HG03469 (cell line): ENCODE measurements around the gene IRAK1BP1.
"Not testable (repeated sequence)": the region's sequence is repeated elsewhere in the genome, so short reads cannot be mapped to it uniquely, and the experiment has no call there.

ENCODE experiments used
- ATAC-seq: cut with Tn5 transposase; IDR thresholded peaks from one replicate; pipeline ENCODE4 v1.9.1; 2021; ENCODE audit warnings: mild to moderate bottlenecking, moderate library complexity, moderate number of reproducible peaks; ENCODE audit not compliant: unreplicated experiment

The IRAK1BP1 gene

GRCh38 chr6:78867370-78868040, at the start of gene IRAK1BP1:
TSS of gene IRAK1BP1 (plus strand) at chr6:78867551. CDS start at chr6:78867577, 26 bp downstream.
- ATAC-seq = peak; percentile 90

GRCh38 chr6:78824045-78824444, 43.3 kb upstream of the IRAK1BP1 start:
- ATAC-seq = no peak

GRCh38 chr6:78829407-78829806, 37.9 kb upstream of the IRAK1BP1 start:
- ATAC-seq = no peak

GRCh38 chr6:78830805-78831204, 36.5 kb upstream of the IRAK1BP1 start:
- no peak for ATAC-seq

GRCh38 chr6:78831492-78831891, 35.9 kb upstream of the IRAK1BP1 start:
- ATAC-seq = no peak

- no peak for ATAC-seq
Measured at GRCh38 chr6:78832091-78832808, 35.1 kb upstream of the IRAK1BP1 start.

GRCh38 chr6:78835817-78836216, 31.5 kb upstream of the IRAK1BP1 start:
- no peak for ATAC-seq

- ATAC-seq = no peak
Measured at GRCh38 chr6:78836598-78836997, 30.8 kb upstream of the IRAK1BP1 start.

GRCh38 chr6:78841111-78841510, 26.2 kb upstream of the IRAK1BP1 start:
- no peak for ATAC-seq

- no peak for ATAC-seq
Measured at GRCh38 chr6:78842953-78843352, 24.4 kb upstream of the IRAK1BP1 start.

- ATAC-seq = no peak
Measured at GRCh38 chr6:78844899-78845298, 22.5 kb upstream of the IRAK1BP1 start.

GRCh38 chr6:78845567-78845966, 21.8 kb upstream of the IRAK1BP1 start:
- ATAC-seq = no peak

- ATAC-seq = no peak
Measured at GRCh38 chr6:78850621-78851020, 16.7 kb upstream of the IRAK1BP1 start.

- no peak for ATAC-seq
Measured at GRCh38 chr6:78851156-78851555, 16.2 kb upstream of the IRAK1BP1 start.

GRCh38 chr6:78854546-78854945, 12.8 kb upstream of the IRAK1BP1 start:
- no peak for ATAC-seq

- ATAC-seq = not testable (repeated sequence)
Measured at GRCh38 chr6:78858339-78858938, 8.9 kb upstream of the IRAK1BP1 start.

- no peak for ATAC-seq
Measured at GRCh38 chr6:78861509-78861908, 5.8 kb upstream of the IRAK1BP1 start.

- ATAC-seq = no peak
Measured at GRCh38 chr6:78863576-78863975, 3.8 kb upstream of the IRAK1BP1 start.

GRCh38 chr6:78864957-78865356, 2.4 kb upstream of the IRAK1BP1 start:
- ATAC-seq = no peak

- peak; percentile 12 for ATAC-seq
Measured at GRCh38 chr6:78867020-78867369, 356 bp upstream of the IRAK1BP1 start.

GRCh38 chr6:78868116-78868515, 765 bp downstream of the IRAK1BP1 start:
- ATAC-seq = no peak

- no peak for ATAC-seq
Measured at GRCh38 chr6:78875505-78875904, 8.2 kb downstream of the IRAK1BP1 start.
